Smooth muscle cell of the coronary artery (primary cell): Measurements from ENCODE around the gene INAFM1. TPM values are rescaled to one million over a fixed set of nuclear protein-coding genes. Genes with fewer than 3 reads are reported as not detected.

Source experiments
- total RNA-seq: library from RNA; depleted of rRNA; stranded (reverse); fragments of >200 nt; gene quantifications from 2 replicates; pipeline ENCODE4 v1.2.3, GENCODE V29; 2014; ENCODE audit warnings: low replicate concordance

INAFM1 gene
- 1.2 and 6.6 TPM in 2 replicates for total RNA-seq

DNA sequence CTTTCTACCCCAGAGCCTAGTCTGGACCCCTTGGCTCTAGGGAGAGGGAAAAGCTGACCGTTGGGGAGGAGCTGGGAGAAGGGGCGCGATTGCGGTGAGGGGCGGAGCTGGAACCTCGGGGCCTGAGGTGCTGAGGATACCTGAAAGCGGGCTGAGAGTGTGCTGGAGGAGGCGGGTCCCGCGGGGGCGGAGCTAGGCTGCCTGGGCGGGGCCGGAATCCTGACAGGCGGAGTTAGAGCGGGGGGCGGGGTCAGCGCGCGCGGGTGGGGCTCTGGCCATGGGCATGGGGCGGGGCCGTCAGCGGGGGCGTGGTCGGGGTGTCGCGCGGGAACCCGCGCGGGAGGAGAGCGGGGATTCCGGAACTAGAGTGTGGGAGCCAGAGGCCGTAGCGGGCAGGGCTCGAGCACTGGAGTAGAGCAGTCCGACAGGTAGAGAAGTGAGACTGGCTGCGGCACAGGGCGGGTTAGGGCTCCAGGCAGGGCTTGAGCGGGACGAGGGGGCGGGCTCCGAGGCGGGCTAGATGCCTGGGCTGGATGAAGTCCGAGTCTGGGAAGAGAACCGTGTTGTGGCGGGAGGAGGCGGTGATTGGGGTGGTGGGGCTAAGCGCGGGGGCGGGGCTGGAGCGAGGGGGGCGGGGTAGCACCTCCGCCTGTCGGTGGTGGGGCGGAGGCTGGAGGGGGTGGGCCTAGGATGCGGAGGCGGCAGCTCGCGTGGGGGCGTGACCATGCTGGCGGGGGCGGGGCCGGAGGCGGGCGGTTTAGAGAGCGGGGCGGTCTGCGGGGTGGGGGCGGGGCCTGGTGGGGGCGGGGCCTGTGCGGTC, at the start of gene INAFM1:
INAFM1 (plus strand) TSS at position 815 of the 820 bp plus-strand sequence. CDS start 35 bp downstream, outside the sequence.

DNA sequence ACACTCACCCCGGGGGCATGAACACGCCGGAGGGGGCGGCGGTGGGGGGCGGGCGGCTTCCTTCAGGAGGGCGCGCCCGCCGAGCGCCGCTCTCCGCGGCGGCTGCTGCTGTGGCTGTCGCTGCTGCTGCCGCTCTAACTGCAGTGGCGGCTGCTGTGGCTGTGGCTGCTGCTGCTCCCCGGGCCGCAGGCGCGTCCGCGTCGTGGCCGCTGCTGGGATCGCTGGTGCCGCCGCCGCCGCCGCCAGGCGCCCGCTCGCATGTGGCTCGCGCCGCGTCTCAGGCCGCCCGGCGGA, 43.8 kb upstream of the INAFM1 start, which contains the start of gene BBC3:
BBC3 (minus strand) TSS at position 279 of the 294 bp plus-strand sequence. CDS start 2,768 bp downstream, outside the sequence.

GRCh38 chr19:47255879-47256692, 18.6 kb upstream of the INAFM1 start, which contains the start of gene CCDC9:
Gene CCDC9, plus strand, starts transcription at chr19:47256525. Its CDS starts 1,876 bp downstream, at chr19:47258401.

DNA sequence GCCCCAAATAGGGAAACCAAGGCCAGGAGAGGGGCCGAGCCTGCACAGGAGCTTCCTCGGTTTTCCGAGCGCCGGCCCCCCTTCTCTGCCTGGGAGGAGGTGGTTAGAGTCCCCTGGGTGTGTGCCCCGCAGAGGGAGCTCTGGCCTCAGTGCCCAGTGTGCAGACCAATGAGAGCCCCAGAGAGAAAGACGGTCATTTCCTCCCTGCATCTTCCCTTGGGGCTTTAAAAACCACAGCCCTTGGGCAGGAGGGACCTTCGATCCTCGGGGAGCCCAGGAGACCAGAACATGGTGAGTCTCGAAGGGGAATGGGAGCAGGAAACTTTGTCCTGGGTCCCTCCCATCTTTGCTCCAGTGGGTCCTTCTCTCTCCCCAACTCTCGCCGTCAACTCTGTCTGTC, 34.9 kb downstream of the INAFM1 start, which contains the start of gene C5AR1:
C5AR1 (plus strand) TSS at position 254 of the 400 bp plus-strand sequence; CDS start at position 289, 35 bp downstream.

Other genes with a start within 250 kb of the INAFM1 start
- gene TMEM160, start 226.3 kb upstream of the INAFM1 start, total RNA-seq, result 8.5 and 43.6 TPM in 2 replicates
- gene ZC3H4, start 161.1 kb upstream of the INAFM1 start, total RNA-seq, result 7.5 and 7.6 TPM in 2 replicates
- gene SAE1, start 144.1 kb upstream of the INAFM1 start, total RNA-seq, result 62.0 and 170 TPM in 2 replicates
- 12.3 and 26.9 TPM in 2 replicates for gene BBC3, start 43.7 kb upstream of the INAFM1 start, total RNA-seq
- 8.9 and 9.5 TPM in 2 replicates for gene CCDC9, start 18.4 kb upstream of the INAFM1 start, total RNA-seq
- gene C5AR1, start 35.0 kb downstream of the INAFM1 start, total RNA-seq, result 0.08 TPM in 1 of 2 replicates, not detected in the other
- gene C5AR2, start 57.3 kb downstream of the INAFM1 start, total RNA-seq, result under 0.01 and 0.12 TPM in 2 replicates
- 5.0 and 6.1 TPM in 2 replicates for gene DHX34, start 74.4 kb downstream of the INAFM1 start, total RNA-seq
- 48.6 and 53.4 TPM in 2 replicates for gene MEIS3, start 144.6 kb downstream of the INAFM1 start, total RNA-seq
- 0.23 TPM in 1 of 2 replicates, not detected in the other for gene SLC8A2, start 197.0 kb downstream of the INAFM1 start, total RNA-seq
- gene KPTN, start 209.3 kb downstream of the INAFM1 start, total RNA-seq, result 3.2 and 4.0 TPM in 2 replicates
- 55.7 and 77.6 TPM in 2 replicates for gene NAPA, start 240.2 kb downstream of the INAFM1 start, total RNA-seq